Tibial nerve (tissue), 4 donors: ENCODE measurements around the gene FAM193A. TPM values are rescaled to one million over a fixed set of nuclear protein-coding genes. Genes with fewer than 3 reads are reported as not detected.
A peak's percentile ranks its signal among the peaks of the same experiment; 100 is the strongest.

Experiments
- DNase-seq, 2 donors: peaks; one replicate each; pipeline ENCODE4 v3.0.0-alpha.2; 2019; ENCODE audit warnings: low spot score in 2 of 2
- H3K27ac ChIP-seq, 4 donors: fragments of 200-600 bp; sonication (generic) in 3 of 4; one replicate each; pipeline ENCODE4 v1.5.1; 2017 to 2019; ENCODE audit warnings: mild to moderate bottlenecking in 1 of 4
- H3K27me3 ChIP-seq, 2 donors: fragments of 200-600 bp; sonication (generic) in 1 of 2; one replicate each; pipeline versions ENCODE4 v1.5.1 to v1.6.0; 2017 to 2019
- H3K36me3 ChIP-seq, 3 donors: fragments of 200-600 bp; sonication (generic); one replicate each; pipeline ENCODE4 v1.5.1; 2018 to 2019
- H3K4me1 ChIP-seq, 4 donors: fragments of 200-600 bp; sonication (generic) in 3 of 4; one replicate each; pipeline ENCODE4 v1.5.1; 2017 to 2019
- H3K4me3 ChIP-seq, 4 donors: fragments of 200-600 bp; sonication (generic) in 3 of 4; one replicate each; pipeline ENCODE4 v1.5.1; 2017 to 2019; ENCODE audit warnings: mild to moderate bottlenecking in 1 of 4, moderate library complexity in 1 of 4
- H3K9me3 ChIP-seq, 4 donors: fragments of 200-600 bp; sonication (generic) in 3 of 4; one replicate each; pipeline ENCODE4 v1.5.1; 2017 to 2019
- CTCF ChIP-seq, 5 experiments: fragments of 200-600 bp in 3 of 5; fragments of 450-650 bp in 2 of 5; sonication (generic) in 3 of 5; IDR thresholded peaks; one replicate each; pipeline ENCODE4 v1.5.1; 2016 to 2019; ENCODE audit warnings: antibody characterized with exemption in 5 of 5, mild to moderate bottlenecking in 3 of 5, moderate library complexity in 2 of 5
- EP300 ChIP-seq, 2 donors: sonication (generic); formaldehyde crosslinking; IDR thresholded peaks; one replicate each; pipeline ENCODE4 v1.6.1; 2017; ENCODE audit warnings: antibody characterized with exemption in 2 of 2, mild to moderate bottlenecking in 1 of 2
- POLR2A ChIP-seq, 2 donors: fragments of 450-650 bp; IDR thresholded peaks; one replicate each; pipeline ENCODE4 v1.6.1; 2017; ENCODE audit warnings: antibody characterized with exemption in 2 of 2, mild to moderate bottlenecking in 2 of 2, moderate library complexity in 2 of 2
- WGBS, 2 donors: methylation state at CpG; one replicate each; pipeline ENCODE4 v1.1.5; 2018; 5-methylcytosine and 5-hydroxymethylcytosine counted together
- total RNA-seq, 4 donors: library from RNA; depleted of rRNA; stranded (reverse); fragments of >200 nt; gene quantifications; one replicate each; pipeline ENCODE4 v1.1.0, GENCODE V29; 2016

The FAM193A gene
- total RNA-seq, 4 donors from 2014 or later, result 28.6 to 54.6 (median 36.0) TPM

GRCh38 chr4:2713337-2713736 lies 176.9 kb downstream of the FAM193A start:
- no peak for DNase-seq
- no peak for TF ChIP-seq POLR2A (IDR thresholded peaks at IDR 0.05)
- TF ChIP-seq EP300 (IDR thresholded peaks at IDR 0.05), result no peak
- no peak for TF ChIP-seq CTCF (IDR thresholded peaks at IDR 0.05)
- no peak overlapping the region for H3K4me3 ChIP-seq
- H3K4me1 ChIP-seq, result peaks cover 0 to 10% (median 5%) of the 10 kb centered on the region in 4 donors
- H3K27ac ChIP-seq, result no peak overlapping the region
- H3K9me3 ChIP-seq, result no peaks in the 10 kb centered on the region
- H3K36me3 ChIP-seq, result peaks cover 0 to 77% (median 4%) of the 10 kb centered on the region in 3 donors
- H3K27me3 ChIP-seq, result no peaks in the 10 kb centered on the region
- WGBS, 2 donors, result 95 to 96% methylated on average over 5 of the region's 5 CpGs

DNA sequence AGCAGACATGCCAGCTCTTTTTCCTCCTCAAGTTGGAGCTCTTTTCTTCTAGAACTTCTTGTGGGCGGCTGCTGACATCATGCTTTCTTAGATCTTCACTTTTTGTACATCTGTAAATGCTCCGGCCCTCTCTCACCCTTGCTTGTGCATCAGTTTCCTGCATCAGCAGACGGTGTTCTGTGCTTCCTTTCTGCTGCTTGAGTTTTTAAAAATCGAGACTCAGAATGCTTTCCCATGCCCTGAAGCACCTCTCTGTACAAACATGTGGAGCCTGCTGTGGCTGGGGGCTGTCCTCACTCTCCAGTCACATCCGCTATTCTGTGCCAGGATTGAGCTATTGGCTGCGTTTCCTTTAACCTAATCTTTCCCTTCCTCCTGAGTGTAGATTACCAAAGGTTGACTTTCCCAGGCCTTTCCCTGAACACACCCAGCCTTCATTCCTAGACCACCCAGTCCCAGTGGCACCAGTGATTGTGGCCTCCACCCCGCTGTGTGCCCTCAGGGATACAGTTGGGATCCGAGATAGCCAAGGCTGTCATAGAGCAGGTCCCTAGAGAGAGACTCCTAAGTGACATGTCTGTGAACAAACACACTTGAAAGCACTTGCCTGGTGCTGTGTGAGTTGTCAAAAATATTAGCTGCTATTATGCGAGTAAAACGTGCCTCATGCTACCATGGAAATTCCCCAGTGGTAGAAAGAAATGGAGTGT lies 177.8 kb downstream of the FAM193A start:
- no peak overlapping the region for H3K4me3 ChIP-seq
- H3K27me3 ChIP-seq, result no peaks in the 10 kb centered on the region
- TF ChIP-seq CTCF (IDR thresholded peaks at IDR 0.05) (no peak), EP300 (IDR thresholded peaks at IDR 0.05) (no peak), POLR2A (IDR thresholded peaks at IDR 0.05) (no peak)
- H3K27ac ChIP-seq, result peak overlapping the region in 2 of 4 donors; percentile 2 to 52
- peaks cover 0 to 10% (median 5%) of the 10 kb centered on the region in 4 donors for H3K4me1 ChIP-seq
- DNase-seq, result no peak
- no peaks in the 10 kb centered on the region for H3K9me3 ChIP-seq
- 48 to 52% methylated on average over 10 of the region's 10 CpGs for WGBS, 2 donors
- H3K36me3 ChIP-seq, result peaks cover 0 to 77% (median 4%) of the 10 kb centered on the region in 3 donors

DNA sequence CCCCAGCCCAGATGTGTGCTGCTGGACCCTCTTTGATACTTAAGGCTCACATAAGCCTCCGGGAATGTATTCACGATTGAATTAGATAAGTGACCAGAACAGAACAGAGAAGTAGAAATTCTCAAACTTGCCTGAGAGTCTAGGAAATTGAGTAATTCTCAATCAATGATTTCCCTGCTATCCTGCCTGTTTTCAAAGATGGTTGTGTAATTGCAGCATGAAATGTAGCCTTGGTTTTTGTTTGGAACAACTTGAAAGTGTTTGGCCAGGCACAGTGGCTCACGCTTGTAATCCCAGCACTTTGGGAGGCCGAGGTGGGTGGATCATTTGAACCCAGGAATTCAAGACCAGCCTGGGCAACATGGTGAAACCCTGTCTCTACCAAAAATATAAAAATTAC lies 178.5 kb downstream of the FAM193A start:
- Histone ChIP-seq H3K4me1 (peaks cover 0 to 10% (median 5%) of the 10 kb centered on the region in 4 donors), H3K9me3 (no peaks in the 10 kb centered on the region), H3K36me3 (peaks cover 0 to 78% (median 4%) of the 10 kb centered on the region in 3 donors), H3K27ac (no peak overlapping the region), H3K4me3 (no peak overlapping the region), H3K27me3 (no peaks in the 10 kb centered on the region)
- 75 to 80% methylated on average over 4 of the region's 4 CpGs for WGBS, 2 donors
- DNase-seq, result no peak
- no peak for TF ChIP-seq EP300 (IDR thresholded peaks at IDR 0.05)
- no peak for TF ChIP-seq POLR2A (IDR thresholded peaks at IDR 0.05)
- TF ChIP-seq CTCF (IDR thresholded peaks at IDR 0.05), result no peak

DNA sequence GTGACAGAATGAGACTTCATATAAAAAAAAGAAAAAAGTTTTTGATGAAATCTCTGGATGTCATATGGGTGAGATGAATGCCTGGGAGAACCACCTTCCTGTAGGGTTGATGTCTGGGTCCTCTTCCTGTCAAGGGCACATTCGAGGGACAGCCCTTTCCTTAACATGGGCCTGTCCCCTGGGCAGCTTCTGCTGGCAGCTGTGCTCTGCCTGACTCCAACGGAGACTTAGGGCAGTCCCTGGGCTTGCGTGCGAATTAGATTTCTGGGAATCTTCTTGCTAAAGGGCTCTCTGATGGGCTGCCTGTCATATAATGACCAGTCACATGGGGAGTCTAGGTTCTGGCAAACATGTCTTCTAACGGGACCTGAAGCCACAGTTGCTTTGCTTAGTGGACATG lies 179.0 kb downstream of the FAM193A start:
- Histone ChIP-seq H3K9me3 (no peaks in the 10 kb centered on the region), H3K4me1 (peaks cover 0 to 10% (median 5%) of the 10 kb centered on the region in 4 donors), H3K27me3 (no peaks in the 10 kb centered on the region), H3K4me3 (no peak overlapping the region), H3K27ac (no peak overlapping the region), H3K36me3 (peaks cover 0 to 81% (median 9%) of the 10 kb centered on the region in 3 donors)
- DNase-seq, result no peak
- TF ChIP-seq EP300 (IDR thresholded peaks at IDR 0.05), result no peak
- 66 to 90% methylated on average over 5 of the region's 5 CpGs for WGBS, 2 donors

DNA sequence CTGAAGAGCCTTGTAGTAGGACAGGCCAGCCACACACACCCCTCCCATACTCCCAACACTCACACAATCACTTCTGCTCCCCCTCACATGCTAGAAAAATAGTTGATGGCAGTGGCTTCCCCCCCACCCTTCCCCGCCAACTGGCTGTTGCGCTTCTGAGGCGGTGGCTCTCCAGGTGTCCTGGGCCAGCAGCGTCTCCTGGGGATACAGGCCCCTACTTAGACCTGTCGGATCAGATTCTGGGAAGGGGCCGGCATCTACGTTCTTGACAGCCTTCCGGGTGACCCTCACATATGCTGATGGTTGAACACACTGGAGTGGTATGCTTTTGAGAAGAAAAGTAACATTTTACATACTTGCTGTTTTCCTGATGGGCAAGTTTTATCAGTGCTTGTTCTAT lies 179.8 kb downstream of the FAM193A start:
- WGBS, 2 donors, result 95 to 97% methylated on average over 8 of the region's 8 CpGs
- DNase-seq, result no peak
- TF ChIP-seq POLR2A (IDR thresholded peaks at IDR 0.05) (no peak), CTCF (IDR thresholded peaks at IDR 0.05) (no peak), EP300 (IDR thresholded peaks at IDR 0.05) (no peak)

More for the DNA sequence above, 179.8 kb downstream of the FAM193A start:
- Histone ChIP-seq H3K9me3 (no peaks in the 10 kb centered on the region), H3K4me1 (peaks cover 0 to 10% (median 5%) of the 10 kb centered on the region in 4 donors), H3K36me3 (peaks cover 0 to 80% (median 9%) of the 10 kb centered on the region in 3 donors), H3K4me3 (no peak overlapping the region), H3K27me3 (no peaks in the 10 kb centered on the region), H3K27ac (no peak overlapping the region)
